GM10847 (cell line): ENCODE data around the gene HRH1.

Source experiments
- POLR2A ChIP-seq: IDR thresholded peaks from 2 replicates; pipeline ENCODE4 v1.6.1; 2011; ENCODE audit not compliant: insufficient read length; ENCODE audit errors: extremely low read depth

The HRH1 gene

GRCh38 chr3:11187681-11188080 lies 33.4 kb downstream of the HRH1 start:
- no peak for TF ChIP-seq POLR2A

GRCh38 chr3:11188231-11188630 lies 33.9 kb downstream of the HRH1 start:
- no peak for TF ChIP-seq POLR2A

GRCh38 chr3:11195201-11195600 lies 40.9 kb downstream of the HRH1 start:
- no peak for TF ChIP-seq POLR2A

- TF ChIP-seq POLR2A: no peak
Observed at GRCh38 chr3:11195721-11196332, 41.5 kb downstream of the HRH1 start.

GRCh38 chr3:11197484-11197883 lies 43.2 kb downstream of the HRH1 start:
- TF ChIP-seq POLR2A: no peak

- TF ChIP-seq POLR2A: no peak
Observed at GRCh38 chr3:11198070-11198469, 43.8 kb downstream of the HRH1 start.

GRCh38 chr3:11198495-11198894 lies 44.2 kb downstream of the HRH1 start:
- no peak for TF ChIP-seq POLR2A

GRCh38 chr3:11199902-11200845 lies 45.9 kb downstream of the HRH1 start:
- TF ChIP-seq POLR2A: no peak

- TF ChIP-seq POLR2A: no peak
Observed at GRCh38 chr3:11201251-11202019, 47.1 kb downstream of the HRH1 start.

GRCh38 chr3:11203961-11204360 lies 49.7 kb downstream of the HRH1 start:
- no peak for TF ChIP-seq POLR2A

GRCh38 chr3:11204697-11205348 lies 50.5 kb downstream of the HRH1 start:
- no peak for TF ChIP-seq POLR2A

- TF ChIP-seq POLR2A: no peak
Observed at GRCh38 chr3:11206316-11206715, 52.0 kb downstream of the HRH1 start.

- TF ChIP-seq POLR2A: no peak
Observed at GRCh38 chr3:11206953-11207352, 52.7 kb downstream of the HRH1 start.

- TF ChIP-seq POLR2A: no peak
Observed at GRCh38 chr3:11211531-11212298, 57.4 kb downstream of the HRH1 start.

GRCh38 chr3:11212299-11212608 lies 58.0 kb downstream of the HRH1 start:
- no peak for TF ChIP-seq POLR2A
